M059J (cell line): ENCODE results near the gene ZNF277. TPM values are rescaled to one million over a fixed set of nuclear protein-coding genes. Genes with fewer than 3 reads are reported as not detected.
"Not testable (repeated sequence)": the region's sequence is repeated elsewhere in the genome, so short reads cannot be mapped to it uniquely, and the experiment has no call there.

Experiments used
- DNase-seq: peaks from one replicate; pipeline ENCODE4 v3.0.0-alpha.2; 2012; ENCODE audit warnings: low read depth
- total RNA-seq: library from RNA; depleted of rRNA; stranded (reverse); fragments of >200 nt; shearing (Covaris generic); gene quantifications from 2 replicates; pipeline ENCODE4 v1.2.3, GENCODE V29; 2014

ZNF277 gene
- total RNA-seq, 1 experiment from 2014 or later = 20.6 TPM

GRCh38 chr7:112211348-112211907 lies 4.9 kb downstream of the ZNF277 start:
- no peak for DNase-seq

- DNase-seq = no peak
Measured at GRCh38 chr7:112212571-112212970, 6.1 kb downstream of the ZNF277 start.

- DNase-seq = no peak
Measured at GRCh38 chr7:112213735-112214134, 7.2 kb downstream of the ZNF277 start.

- no peak for DNase-seq
Measured at GRCh38 chr7:112214268-112214667, 7.8 kb downstream of the ZNF277 start.

- DNase-seq = no peak
Measured at GRCh38 chr7:112214883-112215282, 8.4 kb downstream of the ZNF277 start.

GRCh38 chr7:112215787-112216186 lies 9.3 kb downstream of the ZNF277 start:
- DNase-seq = no peak

- no peak for DNase-seq
Measured at GRCh38 chr7:112220877-112221434, 14.5 kb downstream of the ZNF277 start.

- DNase-seq = no peak
Measured at GRCh38 chr7:112223310-112223709, 16.8 kb downstream of the ZNF277 start.

- no peak for DNase-seq
Measured at GRCh38 chr7:112224186-112224585, 17.7 kb downstream of the ZNF277 start.

- peak; percentile 33 for DNase-seq
Measured at GRCh38 chr7:112225006-112225405, 18.5 kb downstream of the ZNF277 start.

- no peak for DNase-seq
Measured at GRCh38 chr7:112226701-112227276, 20.3 kb downstream of the ZNF277 start.

GRCh38 chr7:112228632-112229031 lies 22.1 kb downstream of the ZNF277 start:
- no peak for DNase-seq

- no peak for DNase-seq
Measured at GRCh38 chr7:112232212-112232978, 25.9 kb downstream of the ZNF277 start.

GRCh38 chr7:112233048-112233697 lies 26.7 kb downstream of the ZNF277 start:
- no peak for DNase-seq

- DNase-seq = no peak
Measured at GRCh38 chr7:112234147-112234546, 27.7 kb downstream of the ZNF277 start.

- no peak for DNase-seq
Measured at GRCh38 chr7:112236597-112236996, 30.1 kb downstream of the ZNF277 start.

- peak; percentile 78 for DNase-seq
Measured at GRCh38 chr7:112238330-112238729, 31.8 kb downstream of the ZNF277 start.

GRCh38 chr7:112238852-112239610 lies 32.5 kb downstream of the ZNF277 start:
- DNase-seq = peak; percentile 98

GRCh38 chr7:112248598-112248997 lies 42.1 kb downstream of the ZNF277 start:
- DNase-seq = no peak

- not testable (repeated sequence) for DNase-seq
Measured at GRCh38 chr7:112249967-112250366, 43.5 kb downstream of the ZNF277 start.

- DNase-seq = no peak
Measured at GRCh38 chr7:112252141-112252540, 45.6 kb downstream of the ZNF277 start.

- DNase-seq = no peak
Measured at GRCh38 chr7:112252691-112253090, 46.2 kb downstream of the ZNF277 start.
